B cell (primary cell): Measurements from ENCODE around the gene GADL1. TPM values are rescaled to one million over a fixed set of nuclear protein-coding genes. Genes with fewer than 3 reads are reported as not detected.
A peak's percentile ranks its signal among the peaks of the same experiment; 100 is the strongest.

Source experiments
- ATAC-seq: fragments of 200-7000 bp; cut with Tn5 transposase; one replicate; pipeline ENCODE4 v1.10.0; 2021; ENCODE audit warnings: low read depth, mild to moderate bottlenecking, moderate number of reproducible peaks, moderate library complexity
- CTCF ChIA-PET: fragments of 350-600 bp; sonication (Branson Sonifier 250); formaldehyde crosslinking; loops from one replicate; lab custom pipeline; 2021; ENCODE audit warnings: antibody characterized with exemption, inconsistent platforms; lab: Charles Lee
- POLR2A ChIA-PET: fragments of 350-600 bp; sonication (Branson Sonifier 250); formaldehyde crosslinking; loops from one replicate; lab custom pipeline; 2021; ENCODE audit warnings: antibody characterized with exemption; lab: Charles Lee
- DNase-seq: peaks from one replicate; pipeline ENCODE4 v3.0.0; 2013
- H2AFZ ChIP-seq: 2 replicates; pipeline ENCODE4 v1.6.1; 2012; ENCODE audit warnings: mild to moderate bottlenecking, low read depth, low read length; ENCODE audit not compliant: insufficient read depth, poor library complexity, severe bottlenecking
- H3K27ac ChIP-seq, 2 donors: 1 replicate in 1 of 2; 2 replicates in 1 of 2; pipeline ENCODE4 v1.5.1; 2012 to 2013; ENCODE audit warnings: low read length in 2 of 2, mild to moderate bottlenecking in 2 of 2, moderate library complexity in 1 of 2
- H3K27me3 ChIP-seq, 4 experiments: fragments of 200-600 bp in 1 of 4; sonication (generic) in 1 of 4; replicated peaks in 1 of 4; 1 replicate in 2 of 4; 2 replicates in 2 of 4; pipeline versions ENCODE4 v1.6.1 to v1.7.0; 2013 to 2016; ENCODE audit warnings: low read length in 3 of 4, mild to moderate bottlenecking in 2 of 4, mixed read lengths in 1 of 4, moderate library complexity in 1 of 4; ENCODE audit not compliant: insufficient read depth in 4 of 4, control insufficient read depth in 3 of 4; ENCODE audit errors: control extremely low read depth in 1 of 4
- H3K36me3 ChIP-seq, 2 experiments: replicated peaks in 1 of 2; 1 replicate in 1 of 2; 2 replicates in 1 of 2; pipeline versions ENCODE4 v1.6.1 to v1.7.1; 2013; ENCODE audit warnings: low read length in 1 of 2; ENCODE audit not compliant: insufficient read depth in 2 of 2, control insufficient read depth in 1 of 2; ENCODE audit errors: control extremely low read depth in 1 of 2, extremely low read depth in 1 of 2
- H3K4me1 ChIP-seq, 2 donors: fragments of 200-600 bp in 1 of 2; sonication (generic) in 1 of 2; 1 replicate in 1 of 2; 2 replicates in 1 of 2; pipeline versions ENCODE4 v1.5.1 to v1.6.1; 2013 to 2017; ENCODE audit warnings: low read length in 2 of 2; ENCODE audit not compliant: control insufficient read depth in 2 of 2, insufficient read depth in 2 of 2
- H3K4me2 ChIP-seq: replicated peaks from 2 replicates; pipeline ENCODE3; 2012; ENCODE audit warnings: mild to moderate bottlenecking, low read depth, low read length; ENCODE audit not compliant: poor library complexity, severe bottlenecking
- H3K4me3 ChIP-seq, 5 experiments: fragments of 200-600 bp in 1 of 5; sonication (generic) in 1 of 5; 1 replicate in 3 of 5; 2 replicates in 2 of 5; pipeline versions ENCODE4 v1.5.1 to v1.7.0; 2011 to 2016; ENCODE audit warnings: low read length in 4 of 5, mild to moderate bottlenecking in 4 of 5, low read depth in 2 of 5, control low read depth in 1 of 5, moderate library complexity in 1 of 5; ENCODE audit not compliant: insufficient read depth in 1 of 5; ENCODE audit errors: control extremely low read depth in 1 of 5, extremely low read depth in 1 of 5
- H3K79me2 ChIP-seq: fragments of 200-600 bp; sonication (generic); one replicate; pipeline ENCODE4 v1.6.0; 2016; ENCODE audit warnings: low read length; ENCODE audit not compliant: control insufficient read depth, insufficient read depth
- H3K9ac ChIP-seq: fragments of 200-600 bp; sonication (generic); 2 replicates; pipeline ENCODE4 v1.6.1; 2017; ENCODE audit warnings: mild to moderate bottlenecking, low read length, moderate library complexity
- H3K9me3 ChIP-seq, 3 donors: one replicate each; pipeline versions ENCODE4 v1.6.1 to v1.7.1; 2013; ENCODE audit warnings: low read length in 2 of 3; ENCODE audit not compliant: control insufficient read depth in 2 of 3, insufficient read depth in 1 of 3; ENCODE audit errors: control extremely low read depth in 1 of 3
- H4K20me1 ChIP-seq: 2 replicates; pipeline ENCODE4 v1.6.0; 2012; ENCODE audit warnings: mild to moderate bottlenecking, low read length; ENCODE audit not compliant: insufficient read depth, control insufficient read depth, poor library complexity, severe bottlenecking
- H3K27ac Mint-ChIP-seq: one replicate; pipeline ENCODE4 v1.8.0; 2021; ENCODE audit warnings: mixed read lengths
- H3K27me3 Mint-ChIP-seq: one replicate; pipeline ENCODE4 v1.8.0; 2021; ENCODE audit warnings: mixed read lengths
- H3K4me1 Mint-ChIP-seq: one replicate; pipeline ENCODE4 v1.8.0; 2021; ENCODE audit warnings: mixed read lengths
- H3K4me3 Mint-ChIP-seq: one replicate; pipeline ENCODE4 v1.8.0; 2021; ENCODE audit warnings: mixed read lengths
- H3K9me3 Mint-ChIP-seq: one replicate; pipeline ENCODE4 v1.8.0; 2022; ENCODE audit warnings: mixed read lengths; ENCODE audit not compliant: insufficient read depth
- EZH2 ChIP-seq: IDR thresholded peaks from 2 replicates; pipeline ENCODE4 v1.6.1; 2012; ENCODE audit warnings: borderline replicate concordance, low read depth, mild to moderate bottlenecking, moderate library complexity, low read length; ENCODE audit not compliant: insufficient read depth, poor library complexity, severe bottlenecking
- WGBS: methylation state at CpG from one replicate; pipeline ENCODE4 v1.1.5; 2013; ENCODE audit warnings: missing lambda C conversion rate; ENCODE audit not compliant: insufficient coverage; 5-methylcytosine and 5-hydroxymethylcytosine counted together
- intact Hi-C: fragments of 100-400 bp; cut with micrococcal nuclease; formaldehyde crosslinking; loops from one replicate; pipeline ENCODE4 v1.10.0; 2022
- polyA plus RNA-seq: library from polyadenylated mRNA; depleted of rRNA; stranded (reverse); fragments of >200 nt; gene quantifications from 2 replicates; pipeline ENCODE4 v1.2.3, GENCODE V29; 2012
- total RNA-seq, 2 donors: library from RNA; stranded (reverse); fragments of 120-200 nt in 1 of 2; gene quantifications; 1 replicate in 1 of 2; 2 replicates in 1 of 2; pipeline versions ENCODE4 v1.2.3 to v1.2.4, GENCODE V29; 2013 to 2022
- TF ChIP-seq, protein P1 (sequence below): fragments of 200-600 bp; IDR thresholded peaks from one replicate; pipeline ENCODE4 v1.8.0; 2022; ENCODE audit warnings: antibody characterized with exemption, mild to moderate bottlenecking

The GADL1 gene
- total and polyA plus RNA-seq, 2 donors (not counting 1 experiment from before 2014, with no cell fraction given), result not detected

DNA sequence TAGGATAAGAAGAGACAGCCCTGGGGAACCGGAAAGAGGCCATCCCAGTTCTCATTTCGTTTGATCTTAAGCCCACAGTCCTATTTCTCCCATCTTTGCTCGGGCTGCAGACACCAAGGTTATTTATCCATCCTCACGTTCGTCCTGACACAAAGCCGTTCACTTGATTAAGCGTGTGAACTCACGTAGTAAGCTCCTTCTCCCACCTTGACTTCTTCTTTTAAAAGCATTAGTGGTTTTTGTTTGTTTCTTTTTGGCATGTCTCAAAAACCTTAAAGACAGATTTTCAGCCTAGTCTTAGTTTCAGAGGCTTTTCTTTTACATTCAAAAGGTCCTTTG, 217.1 kb downstream of the GADL1 start:
- Mint-ChIP-seq H3K4me1 (peaks cover 77% of the 10 kb centered on the region), H3K9me3 (no peaks in the 10 kb centered on the region), H3K4me3 (no peak overlapping the region), H3K27ac (peak overlapping the region; percentile 60), H3K27me3 (no peaks in the 10 kb centered on the region)
- 94% methylated on average over 5 of the region's 8 CpGs for WGBS
- ATAC-seq (no peak), DNase-seq (no peak)
- Histone ChIP-seq H3K4me1 (peaks cover 33 to 40% of the 10 kb centered on the region in 2 donors), H3K27ac (peak overlapping the region in 1 of 2 donors; percentile 41), H3K9ac (no peak overlapping the region), H3K4me3 (no peak overlapping the region), H3K79me2 (peaks cover 89% of the 10 kb centered on the region), H3K4me2 (no peak overlapping the region), H4K20me1 (peaks cover 10% of the 10 kb centered on the region), H3K36me3 (peaks cover 11 to 89% of the 10 kb centered on the region in 2 experiments), H2AFZ (no peak overlapping the region), H3K27me3 (no peaks in the 10 kb centered on the region), H3K9me3 (no peaks in the 10 kb centered on the region)
- intact Hi-C loops, result no loop called here
- ChIA-PET CTCF (interaction anchor here (0.6 to 4.7 kb wide), 3 partner anchors 17 to 220 kb away, joined by 3 to 32 read pairs (median 4); no protein-coding TSS in a partner anchor), POLR2A (no interaction called here)
- TF ChIP-seq, protein P1, sequence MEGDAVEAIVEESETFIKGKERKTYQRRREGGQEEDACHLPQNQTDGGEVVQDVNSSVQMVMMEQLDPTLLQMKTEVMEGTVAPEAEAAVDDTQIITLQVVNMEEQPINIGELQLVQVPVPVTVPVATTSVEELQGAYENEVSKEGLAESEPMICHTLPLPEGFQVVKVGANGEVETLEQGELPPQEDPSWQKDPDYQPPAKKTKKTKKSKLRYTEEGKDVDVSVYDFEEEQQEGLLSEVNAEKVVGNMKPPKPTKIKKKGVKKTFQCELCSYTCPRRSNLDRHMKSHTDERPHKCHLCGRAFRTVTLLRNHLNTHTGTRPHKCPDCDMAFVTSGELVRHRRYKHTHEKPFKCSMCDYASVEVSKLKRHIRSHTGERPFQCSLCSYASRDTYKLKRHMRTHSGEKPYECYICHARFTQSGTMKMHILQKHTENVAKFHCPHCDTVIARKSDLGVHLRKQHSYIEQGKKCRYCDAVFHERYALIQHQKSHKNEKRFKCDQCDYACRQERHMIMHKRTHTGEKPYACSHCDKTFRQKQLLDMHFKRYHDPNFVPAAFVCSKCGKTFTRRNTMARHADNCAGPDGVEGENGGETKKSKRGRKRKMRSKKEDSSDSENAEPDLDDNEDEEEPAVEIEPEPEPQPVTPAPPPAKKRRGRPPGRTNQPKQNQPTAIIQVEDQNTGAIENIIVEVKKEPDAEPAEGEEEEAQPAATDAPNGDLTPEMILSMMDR, result no peak
- no peak for TF ChIP-seq EZH2

DNA sequence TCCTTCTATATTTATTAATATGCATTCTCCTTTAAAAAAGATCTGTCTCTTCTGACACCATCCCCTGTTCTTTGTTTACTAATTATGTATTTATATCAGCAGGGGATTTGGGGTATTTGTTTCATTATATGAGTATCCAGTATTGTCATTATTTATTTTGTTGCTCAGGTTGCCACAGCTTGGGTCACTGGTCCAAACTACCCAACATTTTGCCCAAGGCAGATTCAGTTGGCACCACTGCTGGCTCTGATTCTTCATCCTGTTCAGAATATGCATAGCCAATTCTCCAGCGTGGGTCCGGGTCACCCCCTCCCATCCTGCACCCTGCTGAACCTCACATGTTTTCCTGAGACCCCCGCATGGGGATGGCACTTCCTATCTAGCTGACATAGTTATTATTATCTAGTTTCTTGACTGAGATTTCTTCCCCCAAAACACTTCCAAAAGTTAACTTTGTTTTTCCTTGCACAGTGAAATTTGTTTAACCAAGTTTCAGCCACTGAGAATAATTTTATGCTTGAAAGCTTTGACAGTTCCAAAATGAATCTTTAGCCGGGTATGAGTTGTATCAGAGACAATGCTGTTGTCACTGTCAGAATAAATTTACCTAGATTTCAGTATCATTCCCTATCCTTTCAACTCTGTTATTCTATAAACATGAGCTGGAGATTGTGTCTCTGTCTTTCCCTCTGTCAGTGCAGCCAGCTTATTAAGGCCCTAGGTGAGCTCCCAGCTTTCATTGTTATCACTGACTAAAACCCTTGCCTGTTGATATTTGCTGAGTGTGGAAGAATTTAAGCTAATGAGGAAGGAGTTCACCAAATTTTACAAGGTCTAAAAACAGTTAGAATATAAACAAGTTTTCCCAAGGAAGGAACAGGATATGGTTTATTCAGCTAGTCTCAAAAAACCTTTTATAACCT, 217.8 kb downstream of the GADL1 start:
- H3K9me3 ChIP-seq, result no peaks in the 10 kb centered on the region
- peak overlapping the region in 1 of 2 donors; percentile 41 for H3K27ac ChIP-seq
- no peak overlapping the region for H3K4me3 ChIP-seq
- H2AFZ ChIP-seq, result no peak overlapping the region
- H4K20me1 ChIP-seq, result peaks cover 7% of the 10 kb centered on the region
- CTCF ChIA-PET, result interaction anchor here (1.0 to 4.7 kb wide), 2 partner anchors 17 to 18 kb away, joined by 4 to 32 read pairs; no protein-coding TSS in a partner anchor
- WGBS, result no CpG with 5 or more reads among the region's 4 CpGs
- H3K79me2 ChIP-seq, result peaks cover 89% of the 10 kb centered on the region
- TF ChIP-seq, protein P1, result no peak
- TF ChIP-seq EZH2, result no peak
- Mint-ChIP-seq H3K27ac (peak overlapping the region; percentile 1), H3K4me1 (peaks cover 75% of the 10 kb centered on the region), H3K4me3 (no peak overlapping the region), H3K9me3 (no peaks in the 10 kb centered on the region), H3K27me3 (no peaks in the 10 kb centered on the region)
- DNase-seq (no peak), ATAC-seq (no peak)
- peaks cover 13 to 90% of the 10 kb centered on the region in 2 experiments for H3K36me3 ChIP-seq
- intact Hi-C loops, result no loop called here
- POLR2A ChIA-PET, result no interaction called here
- H3K4me1 ChIP-seq, result peaks cover 28 to 39% of the 10 kb centered on the region in 2 donors
- no peak overlapping the region for H3K4me2 ChIP-seq
- no peaks in the 10 kb centered on the region for H3K27me3 ChIP-seq
- no peak overlapping the region for H3K9ac ChIP-seq
